HFF-Myc (cell line): ENCODE measurements around the gene CYP27C1.
A peak's percentile ranks its signal among the peaks of the same experiment; 100 is the strongest.
"Not testable (repeated sequence)": the region's sequence is repeated elsewhere in the genome, so short reads cannot be mapped to it uniquely, and the experiment has no call there.

Experiments used
- DNase-seq: peaks from one replicate; pipeline ENCODE4 v3.0.0-alpha.2; 2011; ENCODE audit warnings: low read depth; ENCODE audit errors: extremely low read depth
- H3K4me3 ChIP-seq: replicated peaks from 2 replicates; pipeline ENCODE4 v1.5.1; 2011; ENCODE audit warnings: low read depth, mild to moderate bottlenecking, control low read depth, low read length
- CTCF ChIP-seq: IDR thresholded peaks from 2 replicates; pipeline ENCODE4 v1.5.1; 2012; ENCODE audit warnings: mild to moderate bottlenecking, low read depth, low read length, control low read depth; ENCODE audit errors: missing control alignments

Gene CYP27C1

DNA sequence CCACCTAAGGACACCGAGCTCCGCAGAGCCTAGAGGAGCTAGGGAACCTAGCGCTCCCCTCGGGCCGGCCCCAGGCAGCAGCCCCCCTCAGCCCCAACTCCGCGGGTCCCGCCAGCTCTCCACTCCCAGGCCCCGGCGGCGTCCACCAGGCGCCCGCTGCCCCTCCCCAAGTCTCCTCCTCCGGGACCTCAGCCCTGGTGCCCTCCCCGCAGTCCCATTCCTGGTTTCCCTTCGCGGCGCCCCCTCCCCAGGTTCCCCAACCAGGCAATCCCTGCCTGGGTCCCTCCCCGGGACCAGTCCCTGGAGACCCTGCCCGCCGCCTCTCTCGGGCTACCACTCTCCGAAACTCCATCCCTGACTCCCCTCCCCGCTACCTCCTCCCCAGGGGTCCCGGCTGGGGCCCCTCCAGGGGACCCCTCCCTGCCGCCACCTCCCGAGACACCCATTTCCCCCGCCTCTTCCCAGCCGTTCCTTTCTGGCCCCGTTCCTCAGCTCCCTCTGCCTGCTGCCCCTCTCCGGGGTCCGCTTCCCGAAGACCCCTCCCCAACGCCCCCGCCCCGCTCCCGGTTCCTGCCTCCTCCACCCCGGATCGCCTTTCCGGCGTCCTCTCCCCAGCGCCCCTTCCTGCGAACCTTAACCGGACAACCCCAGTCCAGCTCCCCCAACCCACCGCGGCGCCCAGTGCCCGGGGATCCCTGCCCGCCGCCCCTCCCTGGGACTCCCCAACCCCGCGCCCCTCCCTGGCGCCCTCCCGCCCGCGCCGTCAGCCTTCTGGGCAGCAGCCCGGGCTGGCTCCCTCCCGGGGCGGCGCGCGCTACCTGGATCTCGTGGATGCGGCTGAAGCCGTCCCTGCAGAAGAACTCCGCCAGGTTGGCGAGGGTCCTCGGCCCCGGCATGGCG, 678 bp downstream of the CYP27C1 start:
- H3K4me3 ChIP-seq = peak overlapping the region; percentile 47
- DNase-seq = no peak
- TF ChIP-seq CTCF = no peak

DNA sequence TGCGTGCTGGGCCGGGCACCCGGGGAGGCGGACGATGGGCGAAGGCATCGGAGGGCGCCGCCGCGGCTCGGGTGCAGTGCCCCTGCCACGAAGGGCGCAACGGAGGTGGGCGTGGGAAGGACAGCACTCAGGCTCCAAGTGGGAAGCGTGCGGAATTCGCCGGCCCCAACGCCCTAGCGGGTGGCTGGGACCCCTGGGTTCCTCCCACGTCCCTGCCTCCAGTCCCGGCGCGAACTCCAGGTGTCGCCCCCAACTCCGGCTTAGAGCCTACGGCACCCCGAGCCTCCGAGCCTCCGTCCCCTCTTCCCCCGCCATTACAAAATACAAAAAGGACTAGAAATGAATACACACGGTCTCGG, 1.3 kb downstream of the CYP27C1 start:
- DNase-seq = no peak
- peak overlapping the region; percentile 47 for H3K4me3 ChIP-seq
- no peak for TF ChIP-seq CTCF

DNA sequence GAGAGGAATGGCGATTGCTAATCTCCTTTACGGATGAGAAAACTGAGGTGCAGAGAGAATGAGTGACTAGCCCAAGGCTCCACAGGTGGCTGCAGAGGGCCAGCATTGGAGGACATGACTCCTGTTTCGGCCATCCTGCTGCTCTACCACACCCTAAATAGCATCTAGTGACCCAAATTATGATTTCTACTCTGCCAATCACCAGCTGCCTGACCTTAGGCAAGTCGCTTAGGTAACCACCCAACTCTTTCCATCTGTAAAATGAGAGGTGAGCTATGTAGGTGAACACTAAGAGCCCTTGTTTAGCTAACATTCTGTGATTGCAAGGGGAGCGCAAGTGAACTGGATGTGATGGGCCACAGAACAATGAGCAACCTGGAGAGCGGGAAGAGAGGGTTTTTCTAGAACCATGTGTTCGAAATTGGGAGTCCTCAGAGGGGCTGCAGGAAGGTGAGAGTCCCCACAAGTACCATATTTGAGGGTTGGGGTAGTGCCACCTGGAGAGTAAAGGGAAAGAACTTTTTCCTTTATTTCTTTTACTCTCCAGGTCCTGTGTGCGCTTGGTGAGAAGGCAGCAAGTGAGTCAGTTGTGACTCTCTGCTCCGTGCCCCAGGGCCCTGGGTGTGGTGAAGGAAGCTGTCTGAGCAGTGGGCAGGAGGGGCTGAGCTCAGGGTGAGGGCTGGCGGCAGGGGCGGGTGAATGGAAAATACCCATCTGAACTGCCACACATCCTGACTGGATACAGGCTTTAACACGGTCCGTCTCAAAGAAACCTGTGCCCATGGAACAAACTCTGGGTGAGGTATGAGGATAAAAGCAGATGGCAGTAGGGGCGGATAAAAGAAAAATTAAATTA, 2.4 kb downstream of the CYP27C1 start:
- TF ChIP-seq CTCF = no peak
- H3K4me3 ChIP-seq = no peak overlapping the region
- DNase-seq = no peak

GRCh38 chr2:127216593-127216992, 3.5 kb downstream of the CYP27C1 start:
- TF ChIP-seq CTCF = no peak
- DNase-seq = no peak
- H3K4me3 ChIP-seq = no peak overlapping the region

DNA sequence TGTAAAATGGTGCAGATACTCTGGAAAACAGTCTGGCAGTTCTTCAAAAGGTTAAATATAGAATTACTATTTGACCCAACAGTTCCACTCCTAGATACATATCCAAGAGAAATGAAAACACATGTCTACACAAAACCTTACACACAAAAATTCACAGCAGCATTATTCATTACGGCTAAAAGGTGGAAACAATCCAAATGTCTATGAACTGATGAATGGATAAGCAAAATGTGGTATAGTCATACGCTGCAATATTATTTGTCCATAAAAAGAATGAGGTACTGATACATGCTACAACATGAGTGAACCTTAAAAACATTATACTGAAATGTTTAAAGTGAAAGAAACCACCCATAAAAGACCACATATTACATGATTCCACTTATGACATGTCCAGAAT, 4.0 kb downstream of the CYP27C1 start:
- DNase-seq = no peak
- no peak overlapping the region for H3K4me3 ChIP-seq
- TF ChIP-seq CTCF = no peak

- DNase-seq, H3K4me3 ChIP-seq: not testable (repeated sequence)
Measured at GRCh38 chr2:127214201-127214600, 5.9 kb downstream of the CYP27C1 start.

DNA sequence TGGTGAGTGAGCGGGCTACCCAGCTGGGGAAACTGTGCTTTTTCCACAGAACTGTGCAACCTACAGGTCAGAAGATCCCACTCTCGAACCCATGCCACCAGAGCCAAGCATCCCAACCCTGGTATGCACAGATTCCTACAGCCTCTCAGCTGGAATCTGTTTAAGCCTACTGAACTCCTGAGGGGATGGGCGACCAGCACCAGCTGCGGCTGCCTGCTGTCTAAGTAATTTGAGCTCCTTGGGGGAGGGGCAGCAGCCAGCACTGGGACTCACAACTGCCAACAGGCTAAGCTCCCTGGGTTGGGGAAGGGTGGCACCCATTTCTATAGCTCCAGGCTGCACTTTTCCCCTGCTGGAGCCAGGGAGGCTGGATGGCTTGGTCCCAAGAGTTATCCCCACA, 11.8 kb downstream of the CYP27C1 start:
- DNase-seq = no peak
- TF ChIP-seq CTCF = no peak
- no peak overlapping the region for H3K4me3 ChIP-seq
